Keratinocyte (primary cell): ENCODE data around the gene LGI4. TPM values are rescaled to one million over a fixed set of nuclear protein-coding genes. Genes with fewer than 3 reads are reported as not detected.

Experiments
- DNase-seq: peaks from one replicate; pipeline ENCODE4 v3.0.0-alpha.2; 2011; ENCODE audit warnings: low read depth, missing footprints, low spot score
- FAIRE-seq: peaks from 2 replicates; lab custom pipeline; 2011; peaks lifted over from hg19 to GRCh38; lab: Jason Lieb, UNC
- H2AFZ ChIP-seq: 2 replicates; pipeline ENCODE4 v1.6.0; 2012; ENCODE audit warnings: low read length, control low read depth, inconsistent platforms; ENCODE audit not compliant: control insufficient read depth
- H3K27ac ChIP-seq: 2 replicates; pipeline ENCODE4 v1.5.1; 2011; ENCODE audit warnings: low read length; ENCODE audit not compliant: control insufficient read depth, insufficient read depth
- H3K27me3 ChIP-seq: 3 replicates; pipeline ENCODE4 v1.6.0; 2011; ENCODE audit warnings: low read length; ENCODE audit not compliant: control insufficient read depth, insufficient read depth; ENCODE audit errors: extremely low read depth
- H3K36me3 ChIP-seq, 2 experiments: 2 replicates in 1 of 2; 3 replicates in 1 of 2; pipeline ENCODE4 v1.5.1; 2011; ENCODE audit warnings: low read length in 2 of 2, mild to moderate bottlenecking in 1 of 2; ENCODE audit not compliant: control insufficient read depth in 2 of 2, insufficient read depth in 2 of 2; ENCODE audit errors: extremely low read depth in 1 of 2
- H3K4me1 ChIP-seq: 3 replicates; pipeline ENCODE4 v1.5.1; 2011; ENCODE audit warnings: low read length; ENCODE audit not compliant: control insufficient read depth, insufficient read depth; ENCODE audit errors: extremely low read depth
- H3K4me2 ChIP-seq: 3 replicates; pipeline ENCODE4 v1.6.0; 2011; ENCODE audit warnings: low read depth, low read length; ENCODE audit not compliant: control insufficient read depth, insufficient read depth; ENCODE audit errors: extremely low read depth
- H3K4me3 ChIP-seq, 3 experiments: fragments of 200-600 bp in 1 of 3; sonication (generic) in 1 of 3; 2 replicates in 2 of 3; 3 replicates in 1 of 3; pipeline ENCODE4 v1.5.1; 2011 to 2016; ENCODE audit warnings: low read length in 3 of 3, mild to moderate bottlenecking in 3 of 3, control low read depth in 2 of 3, inconsistent platforms in 1 of 3, low read depth in 1 of 3, mixed read lengths in 1 of 3, mixed run types in 1 of 3, moderate library complexity in 1 of 3; ENCODE audit not compliant: control insufficient read depth in 2 of 3, insufficient read depth in 2 of 3; ENCODE audit errors: extremely low read depth in 1 of 3
- H3K79me2 ChIP-seq: 2 replicates; pipeline ENCODE4 v1.6.0; 2012; ENCODE audit warnings: low read length; ENCODE audit not compliant: control insufficient read depth, insufficient read depth
- H3K9ac ChIP-seq: 3 replicates; pipeline ENCODE4 v1.6.0; 2011; ENCODE audit warnings: low read length; ENCODE audit not compliant: control insufficient read depth, insufficient read depth; ENCODE audit errors: extremely low read depth
- H3K9me1 ChIP-seq: 3 replicates; pipeline ENCODE4 v1.6.0; 2011; ENCODE audit warnings: low read length; ENCODE audit not compliant: control insufficient read depth, insufficient read depth; ENCODE audit errors: extremely low read depth
- H3K9me3 ChIP-seq: 2 replicates; pipeline ENCODE4 v1.5.1; 2012; ENCODE audit warnings: low read depth, low read length; ENCODE audit not compliant: control insufficient read depth
- H4K20me1 ChIP-seq: 3 replicates; pipeline ENCODE4 v1.6.0; 2011; ENCODE audit warnings: low read length; ENCODE audit not compliant: control insufficient read depth, insufficient read depth; ENCODE audit errors: extremely low read depth
- CTCF ChIP-seq, 3 experiments: IDR thresholded peaks in 1 of 3; conservative IDR thresholded peaks in 1 of 3; optimal IDR thresholded peaks in 1 of 3; 2 replicates in 2 of 3; 3 replicates in 1 of 3; pipeline versions ENCODE3 to v1.5.1; 2011; ENCODE audit warnings: low read length in 3 of 3, mild to moderate bottlenecking in 3 of 3, moderate library complexity in 2 of 3, control low read depth in 1 of 3, inconsistent platforms in 1 of 3; ENCODE audit not compliant: insufficient read depth in 2 of 3; ENCODE audit errors: extremely low read depth in 1 of 3
- EZH2 ChIP-seq: IDR thresholded peaks from one replicate; pipeline ENCODE4 v1.6.1; 2012; ENCODE audit warnings: inconsistent platforms, mild to moderate bottlenecking, low read length, moderate library complexity
- dilution Hi-C: fragments of 300-500 bp; cut with MboI; formaldehyde crosslinking; loops from one replicate; pipeline ENCODE4 v1.7.0; 2020; ENCODE audit warnings: low sequenced_read_pairs; ENCODE audit not compliant: extremely low pct_ligation_motif_present
- polyA plus RNA-seq, 5 experiments: library from polyadenylated mRNA; depleted of rRNA in 3 of 5; stranded (reverse) in 3 of 5; stranded (forward) in 1 of 5; unstranded in 1 of 5; fragments of >200 nt; gene quantifications; 1 replicate in 1 of 5; 2 replicates in 3 of 5; 3 replicates in 1 of 5; pipeline versions ENCODE4 v1.2.1 to v1.2.3, GENCODE V29; 2011 to 2012; ENCODE audit warnings: missing spikeins in 2 of 5, low read depth in 1 of 5, low replicate concordance in 1 of 5

Gene LGI4
- polyA plus RNA-seq, 1 donor (not counting 4 experiments of a cell fraction or from before 2014, with no cell fraction given), result 0.01 TPM

- dilution Hi-C loops, result no loop called here
- no peaks in the 10 kb centered on the region for H3K36me3 ChIP-seq
- no peaks in the 10 kb centered on the region for H3K27me3 ChIP-seq
- FAIRE-seq, result no peak
- H3K9me1 ChIP-seq, result no peaks in the 10 kb centered on the region
- TF ChIP-seq CTCF (optimal IDR thresholded peaks at IDR 0.05 in 1 of 3, IDR thresholded peaks at IDR 0.05 in 1 of 3, conservative IDR thresholded peaks at IDR 0.05 in 1 of 3; ENCODE audit: extremely low read depth in 1 of 3, insufficient read depth in 2 of 3, low read length in 3 of 3), result no peak
- no peak for TF ChIP-seq EZH2
- no peak overlapping the region for H3K4me3 ChIP-seq
- DNase-seq, result no peak
- no peak overlapping the region for H3K4me2 ChIP-seq
- no peaks in the 10 kb centered on the region for H3K4me1 ChIP-seq
- H4K20me1 ChIP-seq, result no peaks in the 10 kb centered on the region
- no peaks in the 10 kb centered on the region for H3K9me3 ChIP-seq
- no peak overlapping the region for H3K27ac ChIP-seq
- no peak overlapping the region for H2AFZ ChIP-seq
- no peak overlapping the region for H3K9ac ChIP-seq
- H3K79me2 ChIP-seq, result no peaks in the 10 kb centered on the region
These were observed 57.2 kb downstream of the LGI4 start for GRCh38 chr19:35077411-35078223.

GRCh38 chr19:35076657-35077056 is 58.2 kb downstream of the LGI4 start:
- H3K4me3 ChIP-seq, result no peak overlapping the region
- dilution Hi-C loops, result no loop called here
- no peaks in the 10 kb centered on the region for H3K27me3 ChIP-seq
- FAIRE-seq, result no peak
- TF ChIP-seq CTCF (optimal IDR thresholded peaks at IDR 0.05 in 1 of 3, IDR thresholded peaks at IDR 0.05 in 1 of 3, conservative IDR thresholded peaks at IDR 0.05 in 1 of 3; ENCODE audit: extremely low read depth in 1 of 3, insufficient read depth in 2 of 3, low read length in 3 of 3) (no peak), EZH2 (no peak)
- no peak overlapping the region for H2AFZ ChIP-seq
- no peak overlapping the region for H3K9ac ChIP-seq
- H3K27ac ChIP-seq, result no peak overlapping the region
- no peaks in the 10 kb centered on the region for H3K4me1 ChIP-seq
- no peak for DNase-seq
- no peaks in the 10 kb centered on the region for H4K20me1 ChIP-seq
- no peaks in the 10 kb centered on the region for H3K79me2 ChIP-seq
- H3K9me1 ChIP-seq, result no peaks in the 10 kb centered on the region
- H3K4me2 ChIP-seq, result no peak overlapping the region
- H3K9me3 ChIP-seq, result no peaks in the 10 kb centered on the region
- H3K36me3 ChIP-seq, result no peaks in the 10 kb centered on the region
